ENCODE data around the gene PI4KA.
A peak's percentile ranks its signal among the peaks of the same experiment; 100 is the strongest.

The PI4KA gene

DNA sequence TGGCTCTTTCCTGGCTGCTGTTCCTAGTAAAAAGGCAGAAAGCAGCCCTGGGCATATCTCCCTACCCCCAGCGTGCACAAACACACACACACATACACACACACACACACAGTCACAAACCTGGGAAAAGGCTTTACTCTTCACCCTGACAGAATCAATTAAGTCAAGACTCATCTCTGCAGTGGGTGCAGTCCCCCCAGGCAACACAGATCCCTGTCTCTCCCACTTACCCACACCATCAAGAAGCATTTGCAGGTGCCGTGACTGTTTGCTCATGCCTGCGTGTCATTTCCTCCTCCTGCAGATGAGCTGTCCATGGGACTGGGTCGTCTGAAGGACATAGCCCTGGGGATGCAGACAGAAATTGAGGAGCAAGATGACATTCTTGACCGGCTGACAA, 28.8 kb upstream of the PI4KA start:
- no peak for DNase-seq (ENCODE audit: low read depth)
- in situ Hi-C loops (cut with HindIII; ENCODE audit: low sequenced_read_pairs) = loop anchor here (10.0 kb wide), 1 partner anchor 97 kb away; the partner anchor contains the start of gene LZTR1
- no peak overlapping the region for H3K4me3 ChIP-seq (ENCODE audit: low read depth, low read length)
- TF ChIP-seq, protein P1, sequence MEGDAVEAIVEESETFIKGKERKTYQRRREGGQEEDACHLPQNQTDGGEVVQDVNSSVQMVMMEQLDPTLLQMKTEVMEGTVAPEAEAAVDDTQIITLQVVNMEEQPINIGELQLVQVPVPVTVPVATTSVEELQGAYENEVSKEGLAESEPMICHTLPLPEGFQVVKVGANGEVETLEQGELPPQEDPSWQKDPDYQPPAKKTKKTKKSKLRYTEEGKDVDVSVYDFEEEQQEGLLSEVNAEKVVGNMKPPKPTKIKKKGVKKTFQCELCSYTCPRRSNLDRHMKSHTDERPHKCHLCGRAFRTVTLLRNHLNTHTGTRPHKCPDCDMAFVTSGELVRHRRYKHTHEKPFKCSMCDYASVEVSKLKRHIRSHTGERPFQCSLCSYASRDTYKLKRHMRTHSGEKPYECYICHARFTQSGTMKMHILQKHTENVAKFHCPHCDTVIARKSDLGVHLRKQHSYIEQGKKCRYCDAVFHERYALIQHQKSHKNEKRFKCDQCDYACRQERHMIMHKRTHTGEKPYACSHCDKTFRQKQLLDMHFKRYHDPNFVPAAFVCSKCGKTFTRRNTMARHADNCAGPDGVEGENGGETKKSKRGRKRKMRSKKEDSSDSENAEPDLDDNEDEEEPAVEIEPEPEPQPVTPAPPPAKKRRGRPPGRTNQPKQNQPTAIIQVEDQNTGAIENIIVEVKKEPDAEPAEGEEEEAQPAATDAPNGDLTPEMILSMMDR (IDR thresholded peaks at IDR 0.05; ENCODE audit: low read depth, low read length, missing control alignments) = no peak

DNA sequence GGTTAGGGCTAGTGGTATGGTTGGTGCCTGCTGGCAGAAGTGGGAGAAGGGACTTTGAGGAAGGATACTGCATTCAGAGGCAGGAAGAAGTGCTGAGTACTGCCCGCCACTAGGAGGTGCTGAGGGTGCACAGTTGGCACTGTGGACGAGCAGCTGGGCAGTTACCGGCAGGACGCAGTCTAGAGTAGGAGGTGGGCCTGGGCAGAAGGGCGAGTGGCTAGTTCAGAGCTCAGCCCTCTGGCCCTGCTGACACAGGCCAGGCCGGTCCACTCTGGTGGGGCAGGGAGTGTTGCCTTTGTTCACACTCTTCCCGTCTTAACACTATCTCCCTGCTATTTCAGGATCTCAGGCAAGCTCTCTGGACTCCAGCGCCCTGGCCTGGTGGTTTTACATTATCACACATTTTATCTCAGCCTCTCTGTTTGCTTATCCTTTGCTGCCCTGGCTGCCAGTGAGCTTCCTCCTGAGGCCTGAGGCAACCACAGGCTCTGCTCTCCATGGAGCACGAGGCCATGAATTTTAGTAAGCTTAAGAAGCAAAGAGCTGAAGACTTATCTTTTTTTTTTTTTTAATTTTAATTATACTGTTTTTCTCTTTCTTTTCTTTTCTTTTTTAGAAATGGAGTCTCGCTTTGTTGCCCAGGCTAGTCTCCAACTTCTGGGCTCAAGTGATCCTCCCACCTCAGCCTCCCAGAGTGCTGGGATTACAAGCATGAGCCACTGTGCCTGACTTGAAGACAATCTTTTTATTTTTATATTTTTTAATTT, 27.1 kb upstream of the PI4KA start:
- H3K4me3 ChIP-seq (ENCODE audit: low read depth, low read length) = no peak overlapping the region
- TF ChIP-seq, protein P1 (IDR thresholded peaks at IDR 0.05; ENCODE audit: low read depth, low read length, missing control alignments) = peak; percentile 94
- in situ Hi-C loops (cut with HindIII; ENCODE audit: low sequenced_read_pairs) = loop anchor here (10.0 kb wide), 1 partner anchor 99 kb away; the partner anchor contains the start of gene LZTR1
- DNase-seq (ENCODE audit: low read depth) = peak; percentile 49

DNA sequence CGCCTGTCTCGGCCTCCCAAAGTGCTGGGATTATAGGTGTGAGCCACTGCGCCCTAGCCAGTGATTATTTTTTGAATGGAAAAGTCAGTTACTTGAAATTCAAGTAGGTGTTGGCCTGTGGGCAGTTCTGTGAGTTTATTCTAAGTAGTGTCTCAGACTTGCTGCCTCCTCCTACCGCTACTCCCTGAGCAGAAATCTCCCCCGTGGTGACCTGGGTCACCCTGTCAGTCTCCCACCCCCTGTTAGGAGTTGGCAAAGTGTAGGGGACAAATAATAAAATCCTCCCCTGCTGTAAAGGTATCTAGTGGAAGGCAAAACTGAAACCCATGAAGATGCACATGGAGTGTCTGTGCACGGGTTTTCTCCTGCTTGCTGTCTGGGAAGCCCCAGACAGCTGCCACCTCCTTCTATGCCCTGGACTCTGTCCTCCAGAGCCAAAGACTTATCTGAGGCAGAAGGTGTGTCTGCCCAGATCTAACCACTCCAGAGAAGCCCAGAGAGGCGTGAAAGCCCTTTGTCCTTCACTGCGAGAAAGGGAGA, 26.5 kb upstream of the PI4KA start:
- no peak overlapping the region for H3K4me3 ChIP-seq (ENCODE audit: low read depth, low read length)
- in situ Hi-C loops (cut with HindIII; ENCODE audit: low sequenced_read_pairs) = loop anchor here (10.0 kb wide), 1 partner anchor 100 kb away; the partner anchor contains the start of gene LZTR1
- DNase-seq (ENCODE audit: low read depth) = no peak
- TF ChIP-seq, protein P1 (IDR thresholded peaks at IDR 0.05; ENCODE audit: low read depth, low read length, missing control alignments) = no peak

DNA sequence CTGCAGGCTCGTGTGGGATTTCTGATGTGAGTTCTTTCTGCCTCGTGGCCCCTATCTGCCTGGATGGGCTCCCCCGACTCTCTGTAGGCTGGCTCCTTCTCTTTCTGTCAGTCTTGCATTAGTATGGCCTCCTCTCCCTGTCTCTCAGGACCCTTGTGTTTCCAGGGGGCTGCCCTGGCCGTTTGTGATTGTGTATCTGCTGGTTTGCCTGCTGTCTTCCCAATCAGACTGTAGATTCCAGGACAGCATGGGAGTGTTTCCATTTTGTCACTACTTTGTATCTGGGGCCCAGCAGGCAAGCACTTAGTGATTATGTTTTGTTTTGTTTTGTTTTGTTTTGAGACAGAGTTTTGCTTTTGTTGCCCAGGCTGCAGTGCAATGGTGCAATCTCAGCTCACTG, 25.8 kb upstream of the PI4KA start:
- in situ Hi-C loops (cut with HindIII; ENCODE audit: low sequenced_read_pairs) = loop anchor here (10.0 kb wide), 1 partner anchor 100 kb away; the partner anchor contains the start of gene LZTR1
- no peak overlapping the region for H3K4me3 ChIP-seq (ENCODE audit: low read depth, low read length)
- TF ChIP-seq, protein P1 (IDR thresholded peaks at IDR 0.05; ENCODE audit: low read depth, low read length, missing control alignments) = no peak
- no peak for DNase-seq (ENCODE audit: low read depth)

DNA sequence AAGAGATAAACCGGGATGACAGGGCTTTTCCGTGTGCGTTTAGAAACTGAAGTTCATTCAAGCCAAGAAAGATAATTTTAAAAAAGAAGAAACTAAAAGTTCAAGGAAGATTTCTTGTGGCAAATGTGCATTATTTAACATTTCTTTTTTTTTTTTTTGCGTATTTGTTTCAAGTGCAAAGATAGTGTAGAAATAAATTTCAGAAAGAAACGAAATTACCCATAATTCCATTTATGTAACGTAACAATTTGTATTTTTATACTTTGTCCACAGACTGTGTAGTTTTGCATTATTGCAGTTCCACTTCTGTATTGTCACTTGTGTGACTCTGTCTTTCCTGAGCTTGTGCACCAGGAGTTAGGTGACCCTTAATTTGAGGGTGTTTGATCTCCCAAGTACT, 24.2 kb upstream of the PI4KA start:
- TF ChIP-seq, protein P1 (IDR thresholded peaks at IDR 0.05; ENCODE audit: low read depth, low read length, missing control alignments) = no peak
- in situ Hi-C loops (cut with HindIII; ENCODE audit: low sequenced_read_pairs) = loop anchor here (10.0 kb wide), 1 partner anchor 102 kb away; the partner anchor contains the start of gene LZTR1
- DNase-seq (ENCODE audit: low read depth) = no peak
- H3K4me3 ChIP-seq (ENCODE audit: low read depth, low read length) = no peak overlapping the region

DNA sequence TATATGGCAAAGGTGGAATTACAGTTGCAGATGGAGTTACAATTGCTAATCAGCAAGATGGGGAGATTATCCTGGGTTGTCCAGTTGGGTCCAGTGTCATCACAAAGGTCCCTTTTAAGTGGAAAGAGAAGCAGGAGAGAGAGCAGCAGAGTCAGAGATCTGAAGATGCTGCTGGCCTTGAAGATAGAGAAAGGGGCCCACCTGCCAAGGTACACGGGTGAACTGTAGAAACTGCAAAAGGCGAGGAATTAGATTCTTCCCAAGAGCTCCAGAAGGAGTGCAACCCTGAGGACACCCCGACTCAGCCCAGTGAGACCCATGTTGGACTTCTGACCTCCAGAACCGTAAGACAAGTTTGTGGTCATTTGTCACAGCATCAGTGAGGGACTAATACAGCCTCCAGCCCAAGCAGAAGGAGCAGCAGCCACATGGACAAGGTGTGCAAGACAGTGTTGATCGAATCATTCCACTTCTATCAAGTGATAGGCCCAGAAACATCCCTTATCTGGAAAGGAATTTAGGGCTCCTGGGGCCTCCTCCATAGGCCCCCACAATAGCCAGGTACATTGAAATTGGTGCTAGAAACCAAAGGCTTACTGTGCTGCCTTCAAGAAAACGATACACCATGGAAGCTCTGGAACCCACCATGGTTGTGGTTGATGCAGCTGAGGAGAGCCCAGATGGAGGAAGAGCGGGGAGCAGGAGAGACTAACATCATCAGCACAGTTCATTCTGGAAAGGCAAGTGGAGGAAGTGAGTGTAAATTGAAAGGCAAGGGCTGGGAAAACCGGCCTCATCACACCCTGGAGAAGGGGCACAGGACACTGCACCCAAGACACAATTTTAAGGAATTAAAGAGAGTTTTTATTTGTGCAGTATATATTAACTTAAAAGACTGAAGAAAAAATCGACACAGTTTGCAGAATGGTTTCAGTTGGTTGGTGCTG, 23.5 kb upstream of the PI4KA start:
- TF ChIP-seq, protein P1 (IDR thresholded peaks at IDR 0.05; ENCODE audit: low read depth, low read length, missing control alignments) = no peak
- H3K4me3 ChIP-seq (ENCODE audit: low read depth, low read length) = no peak overlapping the region
- DNase-seq (ENCODE audit: low read depth) = no peak
- in situ Hi-C loops (cut with HindIII; ENCODE audit: low sequenced_read_pairs) = loop anchor here (10.0 kb wide), 1 partner anchor 103 kb away; the partner anchor contains the start of gene LZTR1
